NT2/D1 (cell line): ENCODE measurements around the gene OR51M1.

Source experiments
- SUZ12 ChIP-seq: IDR thresholded peaks from 2 replicates; pipeline ENCODE4 v1.6.1; 2011; ENCODE audit not compliant: insufficient read length, insufficient read depth; ENCODE audit errors: extremely low read depth
- YY1 ChIP-seq: IDR thresholded peaks from 2 replicates; pipeline ENCODE4 v1.6.1; 2011; ENCODE audit not compliant: insufficient read length, insufficient read depth
- ZNF274 ChIP-seq: IDR thresholded peaks from 2 replicates; pipeline ENCODE4 v1.6.1; 2011; ENCODE audit warnings: mild to moderate bottlenecking, low read depth, low read length

DNA sequence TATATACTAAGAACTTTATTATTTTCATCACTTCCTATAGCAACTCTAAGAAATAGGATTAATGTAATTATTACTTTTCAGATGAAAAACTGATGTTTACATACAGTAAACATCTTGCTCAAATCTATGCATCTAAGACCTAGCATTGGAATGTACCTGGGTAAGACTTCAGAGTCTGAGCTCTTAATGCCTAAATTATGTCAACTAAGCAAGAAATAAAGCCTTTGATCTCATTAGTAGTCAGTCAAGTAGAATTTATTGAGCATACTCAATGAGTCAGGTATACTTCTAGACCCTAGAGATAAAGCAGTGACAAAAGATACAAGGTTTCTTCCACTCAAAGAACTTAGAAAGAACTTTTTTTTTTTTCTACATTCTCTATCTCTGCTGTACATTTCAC is 21.6 kb downstream of the OR51M1 start:
- no peak for TF ChIP-seq ZNF274
- no peak for TF ChIP-seq YY1
- TF ChIP-seq SUZ12, result no peak
